ENCODE data around the gene CNN2.

The CNN2 gene

GRCh38 chr19:1006711-1007398 lies 19.6 kb upstream of the CNN2 start:
- H3K4me3 ChIP-seq (replicated peaks; ENCODE audit: insufficient read depth, low read length): no peak overlapping the region
- DNase-seq (ENCODE audit: low read depth in 1 of 2, low spot score in 1 of 2): no peak

GRCh38 chr19:1007399-1008251 lies 18.8 kb upstream of the CNN2 start:
- TF ChIP-seq POLR2AphosphoS5 (IDR thresholded peaks at IDR 0.05; ENCODE audit: low read depth) (no peak), CTCF (IDR thresholded peaks at IDR 0.05; ENCODE audit: insufficient read depth, low read length) (no peak), REST (IDR thresholded peaks at IDR 0.05; ENCODE audit: insufficient replicate concordance, low read depth) (no peak), GABPA (IDR thresholded peaks at IDR 0.05; ENCODE audit: low read depth) (no peak), SPI1 (IDR thresholded peaks at IDR 0.05; ENCODE audit: borderline replicate concordance, low read depth) (no peak)
- H3K27me3 ChIP-seq (ENCODE audit: insufficient read depth, poor library complexity, severe bottlenecking): peaks cover 4% of the 10 kb centered on the region
- H3K4me3 ChIP-seq (replicated peaks; ENCODE audit: insufficient read depth, low read length): no peak overlapping the region
- H3K27ac ChIP-seq (replicated peaks): no peak overlapping the region
- DNase-seq (ENCODE audit: low read depth in 1 of 2, low spot score in 1 of 2): no peak

More at GRCh38 chr19:1006711-1007398, 19.6 kb upstream of the CNN2 start:
- no peak overlapping the region for H3K27ac ChIP-seq (replicated peaks)
- TF ChIP-seq GABPA (IDR thresholded peaks at IDR 0.05; ENCODE audit: low read depth) (no peak), CTCF (IDR thresholded peaks at IDR 0.05; ENCODE audit: insufficient read depth, low read length) (no peak), SPI1 (IDR thresholded peaks at IDR 0.05; ENCODE audit: borderline replicate concordance, low read depth) (no peak), REST (IDR thresholded peaks at IDR 0.05; ENCODE audit: insufficient replicate concordance, low read depth) (no peak), POLR2AphosphoS5 (IDR thresholded peaks at IDR 0.05; ENCODE audit: low read depth) (no peak)
- H3K27me3 ChIP-seq (ENCODE audit: insufficient read depth, poor library complexity, severe bottlenecking): peaks cover 6% of the 10 kb centered on the region

- no peak for TF ChIP-seq GABPA (IDR thresholded peaks at IDR 0.05; ENCODE audit: low read depth)
- TF ChIP-seq POLR2AphosphoS5 (IDR thresholded peaks at IDR 0.05; ENCODE audit: low read depth): no peak
- TF ChIP-seq REST (IDR thresholded peaks at IDR 0.05; ENCODE audit: insufficient replicate concordance, low read depth): no peak
- no peak for TF ChIP-seq SPI1 (IDR thresholded peaks at IDR 0.05; ENCODE audit: borderline replicate concordance, low read depth)
- TF ChIP-seq CTCF (IDR thresholded peaks at IDR 0.05; ENCODE audit: insufficient read depth, low read length): no peak
Measured at GRCh38 chr19:1008268-1009040, 18.0 kb upstream of the CNN2 start.

More at GRCh38 chr19:1008268-1009040, 18.0 kb upstream of the CNN2 start:
- Histone ChIP-seq H3K27ac (replicated peaks) (no peak overlapping the region), H3K27me3 (ENCODE audit: insufficient read depth, poor library complexity, severe bottlenecking) (peaks cover 4% of the 10 kb centered on the region), H3K4me3 (replicated peaks; ENCODE audit: insufficient read depth, low read length) (no peak overlapping the region)
- no peak for DNase-seq (ENCODE audit: low read depth in 1 of 2, low spot score in 1 of 2)

Measured in HL-60 (cell line).